Gastroesophageal sphincter (tissue), 4 donors: ENCODE measurements around the gene NOL8. TPM values are rescaled to one million over a fixed set of nuclear protein-coding genes. Genes with fewer than 3 reads are reported as not detected.

ENCODE experiments used
- ATAC-seq: fragments of 150-250 bp; one replicate; pipeline ENCODE4 v1.9.1; 2016; ENCODE audit warnings: mild to moderate bottlenecking, moderate library complexity
- H3K27ac ChIP-seq, 4 donors: fragments of 200-600 bp; sonication (generic) in 3 of 4; 1 replicate in 3 of 4; 2 replicates in 1 of 4; pipeline ENCODE4 v1.5.1; 2016 to 2019
- H3K27me3 ChIP-seq: fragments of 200-600 bp; sonication (generic); one replicate; pipeline ENCODE4 v1.5.1; 2019
- H3K36me3 ChIP-seq, 2 donors: fragments of 200-600 bp; sonication (generic); one replicate each; pipeline ENCODE4 v1.5.1; 2019; ENCODE audit warnings: control low read depth in 1 of 2
- H3K4me1 ChIP-seq, 3 donors: fragments of 200-600 bp; sonication (generic); 1 replicate in 2 of 3; 2 replicates in 1 of 3; pipeline ENCODE4 v1.5.1; 2016 to 2019; ENCODE audit warnings: control low read depth in 2 of 3
- H3K4me3 ChIP-seq, 2 donors: fragments of 200-600 bp; sonication (generic); one replicate each; pipeline ENCODE4 v1.5.1; 2019; ENCODE audit warnings: mild to moderate bottlenecking in 1 of 2, moderate library complexity in 1 of 2
- H3K9me3 ChIP-seq, 3 donors: fragments of 200-600 bp; sonication (generic); one replicate each; pipeline ENCODE4 v1.5.1; 2017 to 2019; ENCODE audit warnings: control low read depth in 2 of 3
- CTCF ChIP-seq, 4 experiments: fragments of 200-600 bp in 2 of 4; fragments of 450-650 bp in 2 of 4; sonication (generic) in 1 of 4; IDR thresholded peaks; one replicate each; pipeline ENCODE4 v1.5.1; 2017 to 2019; ENCODE audit warnings: antibody characterized with exemption in 4 of 4, mild to moderate bottlenecking in 2 of 4, moderate library complexity in 2 of 4
- EP300 ChIP-seq: sonication (generic); formaldehyde crosslinking; IDR thresholded peaks from one replicate; pipeline ENCODE4 v1.6.1; 2017; ENCODE audit warnings: antibody characterized with exemption, mild to moderate bottlenecking
- POLR2A ChIP-seq, 2 donors: fragments of 450-650 bp; IDR thresholded peaks; one replicate each; pipeline ENCODE4 v1.6.1; 2017; ENCODE audit warnings: antibody characterized with exemption in 2 of 2, mild to moderate bottlenecking in 2 of 2, moderate library complexity in 1 of 2
- POLR2AphosphoS5 ChIP-seq: sonication (generic); formaldehyde crosslinking; IDR thresholded peaks from one replicate; pipeline ENCODE4 v1.6.1; 2017; ENCODE audit warnings: antibody characterized with exemption
- WGBS, 2 donors: methylation state at CpG; one replicate each; pipeline ENCODE4 v1.1.5; 2018; ENCODE audit warnings: low coverage in 1 of 2; 5-methylcytosine and 5-hydroxymethylcytosine counted together
- total RNA-seq, 4 donors: library from RNA; depleted of rRNA; stranded (reverse); fragments of >200 nt; gene quantifications; one replicate each; pipeline ENCODE4 v1.1.0, GENCODE V29; 2016

NOL8 gene
- total RNA-seq, 4 donors from 2014 or later, result 15.6 to 42.2 (median 24.4) TPM

- TF ChIP-seq POLR2AphosphoS5, result no peak
- TF ChIP-seq EP300, result no peak
- no peak for TF ChIP-seq POLR2A (IDR thresholded peaks at IDR 0.05)
- no peak for TF ChIP-seq CTCF (IDR thresholded peaks at IDR 0.05)
- 63 to 64% methylated on average over 2 of the region's 2 CpGs for WGBS, 2 donors
- H3K4me3 ChIP-seq, result no peak overlapping the region
- H3K27me3 ChIP-seq, result no peaks in the 10 kb centered on the region
- H3K27ac ChIP-seq, result no peak overlapping the region
- no peak for ATAC-seq
- no peaks in the 10 kb centered on the region for H3K9me3 ChIP-seq
- peaks cover 0 to 38% (median 17%) of the 10 kb centered on the region in 3 donors for H3K4me1 ChIP-seq
- peaks cover 0 to 11% of the 10 kb centered on the region in 2 donors for H3K36me3 ChIP-seq
Observed at GRCh38 chr9:92327283-92327850, 2.2 kb upstream of the NOL8 start.

- H3K4me1 ChIP-seq, result peaks cover 0 to 42% (median 17%) of the 10 kb centered on the region in 3 donors
- 2 to 15% methylated on average over 4 to 7 of the region's 30 CpGs for WGBS, 2 donors
- H3K27ac ChIP-seq, result peak overlapping the region; percentile 89 to 99 (median 96)
- H3K4me3 ChIP-seq, result peak overlapping the region; percentile 72 to 88
- H3K27me3 ChIP-seq, result no peaks in the 10 kb centered on the region
- peak in 1 of 4 experiments; percentile 7 for TF ChIP-seq CTCF (IDR thresholded peaks at IDR 0.05)
- no peak for TF ChIP-seq POLR2A (IDR thresholded peaks at IDR 0.05)
- ATAC-seq, result no peak
- H3K9me3 ChIP-seq, result no peaks in the 10 kb centered on the region
- H3K36me3 ChIP-seq, result peaks cover 0 to 22% of the 10 kb centered on the region in 2 donors
Observed at GRCh38 chr9:92325991-92326500, 896 bp upstream of the NOL8 start.

GRCh38 chr9:92324889-92325268, 271 bp downstream of the NOL8 start:
- ATAC-seq, result peak; percentile 48
- H3K36me3 ChIP-seq, result peaks cover 0 to 33% of the 10 kb centered on the region in 2 donors
- H3K4me3 ChIP-seq, result peak overlapping the region; percentile 72 to 88
- peak overlapping the region; percentile 89 to 99 (median 96) for H3K27ac ChIP-seq
- TF ChIP-seq POLR2AphosphoS5 (no peak), POLR2A (IDR thresholded peaks at IDR 0.05) (no peak), CTCF (IDR thresholded peaks at IDR 0.05) (peak in 1 of 4 experiments; percentile 1), EP300 (no peak)
- H3K27me3 ChIP-seq, result no peaks in the 10 kb centered on the region
- no peaks in the 10 kb centered on the region for H3K9me3 ChIP-seq
- H3K4me1 ChIP-seq, result peaks cover 0 to 42% (median 17%) of the 10 kb centered on the region in 3 donors
- 0 to 2% methylated on average over 10 to 12 of the region's 12 CpGs for WGBS, 2 donors

GRCh38 chr9:92324431-92324830, 719 bp downstream of the NOL8 start:
- no peak for ATAC-seq
- peaks cover 0 to 42% (median 17%) of the 10 kb centered on the region in 3 donors for H3K4me1 ChIP-seq
- 28 to 33% methylated on average over 2 of the region's 2 CpGs for WGBS, 2 donors
- H3K27ac ChIP-seq, result peak overlapping the region in 3 of 4 donors; percentile 89 to 99 (median 96)
- peak overlapping the region; percentile 72 to 88 for H3K4me3 ChIP-seq
- H3K9me3 ChIP-seq, result no peaks in the 10 kb centered on the region
- H3K36me3 ChIP-seq, result peaks cover 0 to 38% of the 10 kb centered on the region in 2 donors
- no peak for TF ChIP-seq POLR2A (IDR thresholded peaks at IDR 0.05)
- TF ChIP-seq EP300, result no peak
- no peak for TF ChIP-seq CTCF (IDR thresholded peaks at IDR 0.05)
- TF ChIP-seq POLR2AphosphoS5, result no peak
- H3K27me3 ChIP-seq, result no peaks in the 10 kb centered on the region

- H3K4me1 ChIP-seq, result no peaks in the 10 kb centered on the region
- H3K36me3 ChIP-seq, result peaks cover 10 to 94% of the 10 kb centered on the region in 2 donors
- no peaks in the 10 kb centered on the region for H3K27me3 ChIP-seq
- H3K4me3 ChIP-seq, result no peak overlapping the region
- TF ChIP-seq POLR2AphosphoS5 (no peak), EP300 (no peak)
- no peak overlapping the region for H3K27ac ChIP-seq
- 82 to 87% methylated on average over 4 of the region's 5 CpGs for WGBS, 2 donors
- no peaks in the 10 kb centered on the region for H3K9me3 ChIP-seq
- no peak for ATAC-seq
Observed at GRCh38 chr9:92315456-92315855, 9.7 kb downstream of the NOL8 start.
